Fibroblast of villous mesenchyme (primary cell): ENCODE data around the gene PHLPP1. TPM values are rescaled to one million over a fixed set of nuclear protein-coding genes. Genes with fewer than 3 reads are reported as not detected.

Experiments used
- DNase-seq: peaks from one replicate; pipeline ENCODE4 v3.0.0-alpha.2; 2010; ENCODE audit warnings: low read depth
- H3K4me3 ChIP-seq: 2 replicates; pipeline ENCODE4 v1.5.1; 2011; ENCODE audit warnings: low read depth, mild to moderate bottlenecking, low read length
- CTCF ChIP-seq: IDR thresholded peaks from 2 replicates; pipeline ENCODE4 v1.5.1; 2012; ENCODE audit warnings: low read depth, mild to moderate bottlenecking, low read length; ENCODE audit not compliant: insufficient read depth
- total RNA-seq: library from RNA; depleted of rRNA; stranded (reverse); fragments of >200 nt; gene quantifications from 2 replicates; pipeline ENCODE4 v1.2.3, GENCODE V29; 2012

Gene PHLPP1
- total RNA-seq, 1 donor: 4.7 TPM

- no peak for DNase-seq
- no peak overlapping the region for H3K4me3 ChIP-seq
- TF ChIP-seq CTCF: no peak
Observed at GRCh38 chr18:62771494-62772270, 56.3 kb downstream of the PHLPP1 start.

GRCh38 chr18:62772860-62773584, 57.7 kb downstream of the PHLPP1 start:
- no peak for DNase-seq
- no peak for TF ChIP-seq CTCF
- no peak overlapping the region for H3K4me3 ChIP-seq

- DNase-seq: no peak
- H3K4me3 ChIP-seq: no peak overlapping the region
- TF ChIP-seq CTCF: no peak
Observed at GRCh38 chr18:62773691-62774090, 58.4 kb downstream of the PHLPP1 start.

- no peak overlapping the region for H3K4me3 ChIP-seq
- no peak for TF ChIP-seq CTCF
- no peak for DNase-seq
Observed at GRCh38 chr18:62776024-62776570, 60.8 kb downstream of the PHLPP1 start.

- H3K4me3 ChIP-seq: no peak overlapping the region
- no peak for TF ChIP-seq CTCF
- DNase-seq: no peak
Observed at GRCh38 chr18:62777814-62778213, 62.5 kb downstream of the PHLPP1 start.

- no peak for DNase-seq
- no peak overlapping the region for H3K4me3 ChIP-seq
- TF ChIP-seq CTCF: no peak
Observed at GRCh38 chr18:62778976-62779869, 63.9 kb downstream of the PHLPP1 start.
